ENCODE data around the gene NDST4. TPM values are rescaled to one million over a fixed set of nuclear protein-coding genes. Genes with fewer than 3 reads are reported as not detected.

Gene NDST4
- polyA plus RNA-seq (2011; rRNA removed) (0.04 and 0.05 TPM in 2 replicates), polyA plus RNA-seq (2017; fragmentation: RNase III; extraction: RNeasy Plus Mini Kit Qiagen cat#74134 plus additional on column Dnase treatment) (0.03 TPM in 1 of 3 replicates, not detected in the others), polyA minus RNA-seq (2011; rRNA and poly(A)+ RNA removed) (not detected in 2 replicates)
- not detected in 2 replicates for polyA plus RNA-seq (2012; cell fraction: cytosol; rRNA removed)
- not detected in 2 replicates for polyA plus RNA-seq (2012; cell fraction: nucleus; rRNA removed)

- DNase-seq (ENCODE audit: low read depth in 1 of 2, low spot score in 1 of 2) (peak in 1 of 2 experiments; percentile 6), ATAC-seq (peak; percentile 37 to 47; a peak in 2 of 6 replicates), FAIRE-seq (no peak)
- WGBS (ENCODE audit: missing lambda C conversion rate): 35% methylated on average over 10 of the region's 10 CpGs
- Histone ChIP-seq H3K9me3 (no peaks in the 10 kb centered on the region), H3K4me2 (peak within 1 kb of the TSS; percentile 38; the same call in 1 of the 3 replicates), H3K4me1 (no peaks in the 10 kb centered on the region), H3K4me3 (no peak within 1 kb of the TSS), H3K27ac (no peak within 1 kb of the TSS)
- ChIA-PET CTCF (no interaction called here), POLR2A (no interaction called here)
- TF ChIP-seq PHF8 (IDR thresholded peaks at IDR 0.05; ENCODE audit: borderline replicate concordance, low read depth): no peak
- TF ChIP-seq SMC3 (IDR thresholded peaks at IDR 0.05): no peak
- no peak for TF ChIP-seq SREBF2 (IDR thresholded peaks at IDR 0.05)
- no peak for TF ChIP-seq ZSCAN20 (CRISPR knock-in tag; IDR thresholded peaks at IDR 0.05)
- no peak for TF ChIP-seq RARB (CRISPR knock-in tag; IDR thresholded peaks at IDR 0.05)
- no peak for TF ChIP-seq ELK1 (IDR thresholded peaks at IDR 0.05; ENCODE audit: low read depth, low read length)
- no peak for TF ChIP-seq EHF (CRISPR knock-in tag; IDR thresholded peaks at IDR 0.05)
- TF ChIP-seq KDM1A (IDR thresholded peaks at IDR 0.05; ENCODE audit: low read depth): no peak
- no peak for TF ChIP-seq HEYL (CRISPR knock-in tag; IDR thresholded peaks at IDR 0.05)
- no peak for TF ChIP-seq HOXA7 (CRISPR knock-in tag; IDR thresholded peaks at IDR 0.05)
- TF ChIP-seq MYC (IDR thresholded peaks at IDR 0.05; ENCODE audit: borderline replicate concordance, low read length): no peak
- no peak for TF ChIP-seq NFE2L2 (conservative IDR thresholded peaks at IDR 0.05; ENCODE audit: low read length)
- no peak for TF ChIP-seq HOXB5 (CRISPR knock-in tag; IDR thresholded peaks at IDR 0.05)
- TF ChIP-seq HOXB13 (CRISPR knock-in tag; IDR thresholded peaks at IDR 0.05; ENCODE audit: low read depth): no peak
- TF ChIP-seq TP53 (CRISPR knock-in tag; IDR thresholded peaks at IDR 0.05): no peak
Observed at GRCh38 chr4:115113506-115114106, at the start of gene NDST4. Gene NDST4, minus strand, starts transcription at chr4:115113620. Its CDS starts 36,584 bp downstream, at chr4:115077036.

GRCh38 chr4:115159141-115159540 is 45.7 kb upstream of the NDST4 start:
- FAIRE-seq (no peak), ATAC-seq (no peak), DNase-seq (ENCODE audit: low read depth in 1 of 2, low spot score in 1 of 2) (no peak)
- H3K9me3 ChIP-seq: no peaks in the 10 kb centered on the region
- no peak overlapping the region for H3K27ac ChIP-seq
- POLR2A ChIA-PET: no interaction called here
- H3K4me2 ChIP-seq: no peak overlapping the region
- no peaks in the 10 kb centered on the region for H3K4me1 ChIP-seq
- CTCF ChIA-PET: no interaction called here
- 0% methylated on average over 1 of the region's 1 CpG for WGBS (ENCODE audit: missing lambda C conversion rate)
- TF ChIP-seq JUNB (IDR thresholded peaks at IDR 0.05): no peak
- no peak for TF ChIP-seq RNF2 (IDR thresholded peaks at IDR 0.05; ENCODE audit: borderline replicate concordance, low read depth)
- TF ChIP-seq MAFK (IDR thresholded peaks at IDR 0.05; ENCODE audit: partially characterized antibody): no peak
- TF ChIP-seq CEBPB (IDR thresholded peaks at IDR 0.05): no peak
- H3K4me3 ChIP-seq: no peak overlapping the region

GRCh38 chr4:115158296-115158695 is 44.9 kb upstream of the NDST4 start:
- ChIA-PET CTCF (no interaction called here), POLR2A (no interaction called here)
- H3K4me1 ChIP-seq: no peaks in the 10 kb centered on the region
- H3K9me3 ChIP-seq: no peaks in the 10 kb centered on the region
- H3K4me2 ChIP-seq: no peak overlapping the region
- no peak overlapping the region for H3K27ac ChIP-seq
- no peak overlapping the region for H3K4me3 ChIP-seq
- no peak for DNase-seq (ENCODE audit: low read depth in 1 of 2, low spot score in 1 of 2)
- no peak for ATAC-seq
- WGBS (ENCODE audit: missing lambda C conversion rate): 36% methylated on average over 2 of the region's 2 CpGs
- TF ChIP-seq EHMT2 (IDR thresholded peaks at IDR 0.05; ENCODE audit: low read depth) (no peak), FOSB (CRISPR knock-in tag; IDR thresholded peaks at IDR 0.05) (no peak), NFE2L2 (conservative IDR thresholded peaks at IDR 0.05; ENCODE audit: low read length) (no peak), FOSL2 (IDR thresholded peaks at IDR 0.05) (no peak), FOSL2 (CRISPR knock-in tag; IDR thresholded peaks at IDR 0.05) (no peak), ZSCAN20 (CRISPR knock-in tag; IDR thresholded peaks at IDR 0.05) (no peak), E2F6 (IDR thresholded peaks at IDR 0.05; ENCODE audit: borderline replicate concordance, low read depth) (no peak), ZNF302 (CRISPR knock-in tag; IDR thresholded peaks at IDR 0.05) (no peak), EP300 (IDR thresholded peaks at IDR 0.05) (no peak)
- no peak for FAIRE-seq
